K562 (cell line): ENCODE results near the gene VPS26A. TPM values are rescaled to one million over a fixed set of nuclear protein-coding genes. Genes with fewer than 3 reads are reported as not detected.

Source experiments
- BRD4 ChIP-seq: fragments of 200-600 bp; sonication (generic); IDR thresholded peaks from 2 replicates; pipeline ENCODE4 v1.6.1; 2017; ENCODE audit warnings: inconsistent platforms
- CHD7 ChIP-seq: fragments of 200-600 bp; sonication (generic); IDR thresholded peaks from one replicate; pipeline ENCODE4 v1.6.1; 2012; ENCODE audit warnings: mild to moderate bottlenecking, low read depth, low read length, inconsistent platforms
- DACH1 ChIP-seq: fragments of 450-650 bp; IDR thresholded peaks from 2 replicates; pipeline ENCODE4 v1.6.1; 2018; ENCODE audit not compliant: partially characterized antibody
- E2F6 ChIP-seq, 2 experiments: IDR thresholded peaks; 2 replicates each; pipeline ENCODE4 v1.6.1; 2011; ENCODE audit warnings: borderline replicate concordance in 1 of 2, control low read depth in 1 of 2, low read depth in 1 of 2, low read length in 1 of 2, mild to moderate bottlenecking in 1 of 2, mixed read lengths in 1 of 2, moderate library complexity in 1 of 2; ENCODE audit not compliant: insufficient read depth in 1 of 2, insufficient read length in 1 of 2, poor library complexity in 1 of 2, severe bottlenecking in 1 of 2; ENCODE audit errors: extremely low read depth in 1 of 2
- GTF2B ChIP-seq: IDR thresholded peaks from 2 replicates; pipeline ENCODE4 v1.6.1; 2011; ENCODE audit not compliant: insufficient read length; ENCODE audit errors: extremely low read depth
- MCM7 ChIP-seq, 2 experiments: fragments of 450-650 bp; IDR thresholded peaks; 2 replicates each; pipeline ENCODE4 v1.6.1; 2016 to 2018
- NCOA6 ChIP-seq: fragments of 450-650 bp; IDR thresholded peaks from 2 replicates; pipeline ENCODE4 v1.6.1; 2017; ENCODE audit warnings: mild to moderate bottlenecking
- SMARCC2 ChIP-seq: fragments of 450-650 bp; IDR thresholded peaks from 2 replicates; pipeline ENCODE4 v1.6.1; 2017; ENCODE audit warnings: antibody characterized with exemption, moderate library complexity, mild to moderate bottlenecking, low read depth
- SREBF2 ChIP-seq: sonication (generic); formaldehyde crosslinking; IDR thresholded peaks from 2 replicates; pipeline ENCODE4 v1.4.0; 2020; ENCODE audit warnings: mild to moderate bottlenecking, missing genetic modification reagents
- ZFX ChIP-seq: sonication (generic); formaldehyde crosslinking; IDR thresholded peaks from 2 replicates; pipeline ENCODE4 v1.8.0; 2022; ENCODE audit warnings: mild to moderate bottlenecking, missing genetic modification reagents, moderate library complexity
- ZNF277 ChIP-seq: fragments of 250-450 bp; sonication (Bioruptor Pico); IDR thresholded peaks from 2 replicates; pipeline ENCODE4 v1.8.0; 2022; ENCODE audit warnings: inconsistent platforms, mild to moderate bottlenecking, moderate library complexity, borderline replicate concordance
- ZNF75A ChIP-seq: fragments of 450-650 bp; formaldehyde crosslinking; IDR thresholded peaks from 2 replicates; pipeline ENCODE4 v1.4.0; 2020; ENCODE audit warnings: mild to moderate bottlenecking
- ZNF780A ChIP-seq: fragments of 250-450 bp; sonication (Bioruptor Pico); IDR thresholded peaks from 2 replicates; pipeline ENCODE4 v1.5.0; 2021; ENCODE audit warnings: mild to moderate bottlenecking
- polyA plus RNA-seq, 8 experiments: library from polyadenylated mRNA; depleted of rRNA in 4 of 8; stranded (reverse) in 5 of 8; unstranded in 3 of 8; fragments of >200 nt; fragmentation: Nextera tagmentation in 2 of 8; fragmentation: Illumina TruSeq in 1 of 8; extraction: Ambion mirVana in 2 of 8; extraction: Trizol in 1 of 8; gene quantifications; 2 replicates each; pipeline versions ENCODE4 v1.2.1 to v1.2.3, GENCODE V29; 2011 to 2014; ENCODE audit warnings: inconsistent platforms in 1 of 8, missing spikeins in 1 of 8
- total RNA-seq, 7 experiments: library from RNA; depleted of rRNA in 6 of 7; stranded (reverse); fragments of >200 nt in 6 of 7; fragmentation: Illumina TruSeq in 2 of 7; extraction: Trizol in 2 of 7; gene quantifications; 2 replicates each; pipeline versions ENCODE4 v1.2.1 to v1.2.3, GENCODE V29; 2011 to 2021; ENCODE audit warnings: low replicate concordance in 1 of 7

VPS26A gene
- total and polyA plus RNA-seq, 9 of the 15 experiments (the other 6 are each of a cell fraction or from before 2014, with no cell fraction given), result 47.1 to 137 (median 69.3) TPM

GRCh38 chr10:69088801-69089501 is 35.0 kb upstream of the VPS26A start (continued):
- no peak for TF ChIP-seq CHD7
- no peak; the same call in 1 of the 2 replicates for TF ChIP-seq ZFX
- no peak for TF ChIP-seq ZNF780A (CRISPR knock-in tag)
- TF ChIP-seq SREBF2, result no peak
- no peak for TF ChIP-seq GTF2B
- no peak for TF ChIP-seq ZNF277 (CRISPR knock-in tag)
- TF ChIP-seq SMARCC2, result peak; percentile 39; the same call in 1 of the 2 replicates
- peak; percentile 16; the same call in 1 of the 2 replicates for TF ChIP-seq NCOA6
- TF ChIP-seq ZNF75A (CRISPR knock-in tag), result peak; percentile 37; the same call in 1 of the 2 replicates
- no peak for TF ChIP-seq MCM7 (IDR thresholded peaks at IDR 0.05)
- no peak for TF ChIP-seq DACH1
- TF ChIP-seq BRD4, result no peak; the same call in 1 of the 2 replicates
- TF ChIP-seq E2F6 (IDR thresholded peaks at IDR 0.05; ENCODE audit: borderline replicate concordance in 1 of 2, extremely low read depth in 1 of 2, insufficient read depth in 1 of 2, insufficient read length in 1 of 2, low read depth in 1 of 2, low read length in 1 of 2, poor library complexity in 1 of 2, severe bottlenecking in 1 of 2), result no peak
